GM12891 (cell line): ENCODE measurements around the gene NBEA.

ENCODE experiments used
- POLR2A ChIP-seq: IDR thresholded peaks from 2 replicates; pipeline ENCODE4 v1.6.1; 2011; ENCODE audit warnings: low read depth, low read length, control low read depth
- POLR2AphosphoS5 ChIP-seq: IDR thresholded peaks from 2 replicates; pipeline ENCODE4 v1.6.1; 2011; ENCODE audit warnings: low read depth, low read length, control low read depth

- no peak for TF ChIP-seq POLR2AphosphoS5
- TF ChIP-seq POLR2A, result no peak
Measured at GRCh38 chr13:35354882-35355281, 412.8 kb downstream of the NBEA start.
